Islet precursor cell (in vitro differentiated cells): ENCODE measurements around the gene AGPAT4.

Experiments used
- DNase-seq: peaks from one replicate; pipeline ENCODE4 v3.0.0-alpha.2; 2018

AGPAT4 gene

DNA sequence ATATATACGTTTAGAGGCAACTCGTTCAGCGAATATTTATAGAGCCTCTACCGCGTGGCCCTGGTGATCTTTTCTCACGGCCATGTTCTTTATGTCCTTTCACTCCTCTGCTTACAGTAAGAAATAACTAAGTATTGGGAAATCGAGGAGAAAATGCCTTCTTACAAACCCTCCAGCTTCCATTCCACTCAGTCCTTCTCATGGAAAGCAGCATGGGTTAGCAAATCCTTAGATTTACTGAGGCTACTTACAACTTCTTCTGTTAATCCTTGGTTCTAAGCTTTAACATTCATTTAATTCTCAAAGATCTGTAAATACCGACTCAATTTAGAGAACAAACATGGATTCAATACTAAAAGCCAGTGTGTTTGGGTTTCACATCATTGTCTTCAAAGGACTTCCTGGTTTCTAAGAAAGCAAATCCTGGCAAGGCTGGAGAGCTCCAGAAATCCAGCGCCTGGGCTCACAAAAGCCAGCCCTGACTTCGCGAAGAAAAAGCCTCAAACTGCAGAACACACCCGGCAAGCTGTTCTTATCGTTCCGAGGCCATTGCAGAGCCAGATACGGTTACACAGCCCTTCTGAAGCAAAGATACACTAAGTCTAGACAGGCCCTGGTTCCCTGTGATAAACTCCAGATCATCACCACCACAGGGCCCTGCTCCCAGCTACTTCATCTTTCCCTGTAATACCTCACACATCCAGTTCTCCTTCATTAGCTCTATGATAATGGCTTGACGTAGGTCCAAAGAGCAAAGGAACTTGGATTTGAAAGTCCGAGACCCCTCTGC is 19.2 kb downstream of the AGPAT4 start:
- DNase-seq: peak; percentile 89

DNA sequence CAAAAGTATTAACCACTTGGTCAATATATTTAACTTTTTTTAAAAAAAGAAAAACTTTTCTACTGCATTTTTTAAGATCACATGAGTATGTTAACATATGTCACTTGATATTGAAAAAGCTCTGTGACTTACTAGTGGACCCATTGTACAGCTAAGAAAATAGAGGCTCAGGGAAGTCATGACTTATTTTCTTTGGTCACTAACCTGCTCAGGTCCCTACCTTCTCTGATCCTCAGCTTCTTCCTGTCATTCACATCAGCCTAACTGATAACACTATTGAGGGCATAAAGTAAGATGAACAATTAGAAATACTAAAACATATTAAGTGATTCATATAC is 19.8 kb downstream of the AGPAT4 start:
- no peak for DNase-seq

DNA sequence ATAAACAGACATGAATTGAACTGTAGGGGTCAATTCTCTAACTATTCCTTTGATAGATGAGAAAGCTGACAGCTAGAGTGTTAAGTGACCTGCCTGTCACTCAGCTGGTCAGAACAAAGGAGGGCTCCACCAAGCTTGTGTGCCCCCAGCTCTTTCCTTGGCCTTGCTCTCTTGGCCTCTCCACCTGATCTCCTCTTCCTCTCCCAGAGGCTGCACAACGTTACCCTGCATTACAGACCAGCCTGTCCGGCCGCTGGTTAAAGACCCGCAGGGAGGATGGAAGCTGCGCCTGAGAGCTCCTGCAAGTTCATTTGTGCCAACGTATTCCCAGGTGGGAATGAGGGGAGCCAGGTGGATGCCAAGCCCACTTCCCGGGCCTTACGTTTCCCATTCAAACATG is 22.5 kb downstream of the AGPAT4 start:
- DNase-seq: no peak

DNA sequence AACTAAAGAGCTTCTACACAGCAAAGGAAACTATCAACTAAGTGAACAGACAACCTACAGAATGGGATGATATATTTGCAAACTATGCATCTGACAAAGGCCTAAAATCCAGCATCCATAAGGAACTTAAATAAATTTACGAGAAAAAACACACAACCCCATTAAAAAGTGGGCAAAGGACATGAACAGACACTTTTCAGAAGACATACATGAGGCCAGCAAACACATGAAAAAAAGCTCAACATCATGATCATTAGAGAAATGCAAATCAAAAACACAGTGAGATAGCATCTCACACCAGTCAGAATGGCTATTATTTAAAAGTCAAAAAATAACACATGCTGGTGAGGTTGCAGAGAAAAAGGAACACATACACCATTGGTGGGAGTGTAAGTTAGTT is 24.5 kb downstream of the AGPAT4 start:
- DNase-seq: no peak

DNA sequence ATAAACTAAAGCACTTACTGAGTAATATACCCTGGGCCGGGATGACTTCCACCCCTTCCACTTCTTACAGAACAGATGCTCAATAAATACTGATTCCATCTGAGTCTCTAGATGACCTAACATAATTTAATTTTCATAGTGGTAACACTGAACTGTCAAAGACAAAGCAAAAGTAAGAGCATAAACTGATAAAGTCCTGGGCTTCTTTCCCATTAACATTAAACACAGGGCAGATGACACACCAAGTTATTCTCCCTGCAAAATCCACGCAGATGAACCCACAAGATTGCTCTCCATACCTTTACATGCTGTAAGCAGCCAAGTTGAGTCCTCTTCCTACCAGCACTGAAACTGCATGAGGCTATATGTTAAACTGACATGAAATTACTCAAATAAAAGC is 27.1 kb downstream of the AGPAT4 start:
- no peak for DNase-seq

DNA sequence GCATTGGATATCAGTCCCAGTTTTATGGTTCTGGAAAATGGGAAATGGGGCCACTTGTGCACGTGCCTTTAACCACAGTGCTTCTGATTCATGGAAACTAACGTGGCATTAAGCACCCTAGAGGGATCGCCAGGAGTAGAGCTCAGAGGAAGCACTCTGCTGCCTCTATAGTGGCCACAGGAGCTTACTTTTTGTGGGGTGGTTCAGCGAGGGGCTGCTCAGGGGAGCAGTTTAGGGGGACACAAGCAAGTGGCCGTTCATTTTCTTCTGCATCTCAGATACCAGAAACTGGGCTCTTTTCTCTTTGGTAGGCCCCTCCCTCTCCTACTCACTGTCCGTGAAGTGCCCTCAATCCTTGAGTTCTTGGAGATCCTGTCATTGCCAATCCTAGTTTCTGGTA is 28.5 kb downstream of the AGPAT4 start:
- no peak for DNase-seq

DNA sequence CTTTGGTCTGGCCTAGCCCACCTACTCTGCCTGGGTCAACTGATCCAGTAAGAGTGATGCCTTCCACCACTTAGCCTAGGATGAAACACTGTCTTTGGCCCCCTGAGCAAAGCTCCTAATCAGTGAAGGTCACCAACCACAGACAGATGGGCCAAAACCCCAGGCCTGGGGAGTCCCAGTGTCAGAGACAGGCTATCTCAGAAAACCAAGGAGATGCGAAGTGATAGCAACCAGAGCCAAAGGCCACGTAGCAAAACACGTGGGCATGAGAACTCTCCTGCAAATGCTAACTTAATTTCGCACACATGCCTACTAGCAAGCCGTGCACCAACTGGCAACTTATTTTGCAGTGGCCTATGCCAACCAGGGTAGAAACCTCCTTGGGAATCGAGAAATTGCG is 29.1 kb downstream of the AGPAT4 start:
- DNase-seq: no peak

DNA sequence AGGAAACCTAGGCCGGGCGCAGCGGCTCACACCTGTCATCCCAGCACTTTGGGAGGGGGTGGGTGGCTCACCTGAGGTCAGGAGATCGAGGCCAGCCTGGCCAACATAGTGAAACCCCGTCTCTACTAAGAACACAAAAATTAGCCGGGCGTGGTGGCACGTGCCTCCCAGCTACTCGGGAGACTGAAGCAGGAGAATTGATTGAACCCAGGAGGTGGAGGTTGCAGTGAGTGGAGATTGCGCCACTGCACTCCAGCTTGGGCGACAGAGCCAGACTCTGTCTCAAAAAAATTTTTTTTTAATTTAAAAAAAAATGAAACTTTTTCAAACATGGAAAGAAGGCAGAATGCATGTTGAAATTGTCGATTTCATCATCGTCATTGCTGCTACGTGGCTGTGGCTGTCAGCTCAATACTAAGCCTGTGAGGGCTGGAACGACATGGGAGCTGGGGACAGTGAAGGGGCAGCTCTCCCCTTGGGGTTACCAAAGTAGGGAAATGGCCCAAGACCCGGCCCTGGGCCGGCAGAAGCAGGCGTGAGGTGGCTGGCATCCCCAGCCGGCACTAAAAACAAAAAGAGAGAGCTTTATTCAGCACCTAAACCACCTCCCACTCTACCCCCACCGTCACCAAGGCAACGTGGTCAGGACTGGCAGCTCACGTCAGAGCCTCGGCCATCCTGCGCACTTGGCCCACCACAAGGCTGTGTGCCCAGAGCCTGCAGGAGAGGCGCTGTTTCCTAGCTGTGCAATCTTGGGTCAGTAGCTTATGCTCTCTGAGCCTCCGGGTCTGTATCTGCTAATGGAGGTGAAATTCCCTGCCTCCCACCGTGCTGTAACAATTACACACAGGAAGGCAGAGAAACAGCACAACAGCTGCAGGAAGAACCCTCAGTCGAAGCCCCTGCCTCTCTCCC is 30.8 kb downstream of the AGPAT4 start:
- DNase-seq: peak; percentile 68

DNA sequence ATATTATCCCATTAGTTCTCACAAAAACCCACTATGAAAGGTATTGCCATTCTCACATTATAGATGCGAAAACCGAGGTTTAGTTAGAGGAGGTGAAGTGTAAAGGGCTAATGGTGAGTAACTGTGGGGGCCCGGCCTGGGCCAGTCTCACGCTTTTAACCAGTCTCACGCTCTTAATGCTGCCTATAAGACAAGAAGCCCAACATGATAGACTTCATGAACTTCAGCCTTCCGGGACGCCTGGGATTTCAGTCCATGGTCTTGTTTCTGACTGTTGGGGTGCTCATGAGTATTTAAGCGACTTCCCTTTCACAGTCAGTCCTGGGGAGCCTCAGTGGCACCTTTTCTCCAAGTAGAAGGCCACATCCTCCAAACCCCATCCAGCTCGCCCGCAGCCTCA is 31.7 kb downstream of the AGPAT4 start:
- no peak for DNase-seq

DNA sequence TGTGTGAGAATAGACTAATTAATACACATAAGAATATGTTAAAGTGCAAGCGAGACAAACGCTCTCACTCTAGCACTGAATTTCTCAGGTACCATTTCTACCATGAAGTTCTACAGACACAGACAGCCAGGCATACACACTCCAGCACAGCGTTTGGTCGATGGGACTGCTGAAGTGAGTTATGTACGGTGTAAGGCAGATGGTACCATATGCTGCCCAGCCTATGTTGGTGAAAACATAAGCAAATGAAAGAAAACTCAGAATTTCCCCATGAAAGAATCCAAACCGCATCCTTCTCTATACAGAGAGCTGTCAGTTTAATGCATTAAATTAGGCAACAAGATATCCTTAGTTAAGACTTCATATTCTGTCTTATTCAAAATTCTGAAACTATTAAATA is 34.9 kb downstream of the AGPAT4 start:
- DNase-seq: no peak

DNA sequence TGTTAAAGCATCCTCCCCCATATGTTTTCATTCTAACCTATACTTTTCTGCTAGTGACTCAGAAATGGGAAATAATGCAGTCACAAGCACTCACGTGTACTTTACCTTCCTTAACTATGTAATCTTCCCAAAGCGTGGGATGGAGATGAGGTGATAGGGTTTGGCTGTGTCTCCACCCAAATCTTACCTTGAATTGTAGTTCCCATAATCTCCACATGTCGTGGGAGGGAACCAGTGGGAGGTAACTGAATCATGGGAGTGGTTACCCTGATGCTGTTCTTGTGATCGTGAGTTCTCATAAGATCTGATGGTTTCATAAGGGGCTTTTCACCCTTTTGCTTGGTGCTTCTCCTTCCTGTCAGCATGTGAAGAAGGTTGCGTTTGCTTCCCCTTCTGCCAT is 35.4 kb downstream of the AGPAT4 start:
- no peak for DNase-seq

DNA sequence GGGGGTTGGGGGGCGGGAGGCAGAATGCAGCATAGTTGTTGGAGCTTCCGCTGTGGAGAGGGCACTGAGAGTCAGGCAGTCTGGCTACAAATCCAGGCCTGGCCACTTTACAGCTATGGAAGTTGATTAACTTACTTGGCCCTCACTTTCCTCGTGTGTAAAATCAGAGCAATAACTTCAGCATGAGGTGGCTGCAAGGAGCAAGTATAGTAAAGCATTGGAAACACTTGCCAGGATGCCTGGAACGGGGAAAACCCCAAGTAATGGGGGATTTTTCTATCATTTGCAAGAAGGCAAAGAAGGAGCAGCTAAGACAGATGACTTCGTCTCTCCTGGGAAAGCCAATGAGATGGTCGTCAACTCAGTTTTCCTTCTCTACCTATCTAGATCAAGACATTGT is 35.8 kb downstream of the AGPAT4 start:
- no peak for DNase-seq

DNA sequence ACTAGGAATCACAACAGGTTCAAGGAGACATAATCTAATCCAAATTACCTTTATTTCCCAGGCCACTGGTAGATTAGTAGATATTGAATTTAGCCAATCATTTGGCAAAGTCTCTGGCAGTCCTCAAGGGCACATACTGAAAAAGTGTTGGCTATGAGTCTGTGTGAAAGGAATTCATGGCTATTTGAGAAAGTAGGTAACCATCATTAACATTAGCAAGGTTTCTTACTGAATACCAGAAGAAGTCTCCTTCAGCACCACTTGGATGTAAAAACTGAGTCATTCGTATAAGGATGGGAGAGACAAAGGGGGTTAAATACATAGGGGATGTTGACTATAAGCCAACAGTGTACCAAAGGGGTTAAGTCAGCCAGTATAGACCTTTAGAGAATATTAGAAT is 36.7 kb downstream of the AGPAT4 start:
- DNase-seq: no peak

DNA sequence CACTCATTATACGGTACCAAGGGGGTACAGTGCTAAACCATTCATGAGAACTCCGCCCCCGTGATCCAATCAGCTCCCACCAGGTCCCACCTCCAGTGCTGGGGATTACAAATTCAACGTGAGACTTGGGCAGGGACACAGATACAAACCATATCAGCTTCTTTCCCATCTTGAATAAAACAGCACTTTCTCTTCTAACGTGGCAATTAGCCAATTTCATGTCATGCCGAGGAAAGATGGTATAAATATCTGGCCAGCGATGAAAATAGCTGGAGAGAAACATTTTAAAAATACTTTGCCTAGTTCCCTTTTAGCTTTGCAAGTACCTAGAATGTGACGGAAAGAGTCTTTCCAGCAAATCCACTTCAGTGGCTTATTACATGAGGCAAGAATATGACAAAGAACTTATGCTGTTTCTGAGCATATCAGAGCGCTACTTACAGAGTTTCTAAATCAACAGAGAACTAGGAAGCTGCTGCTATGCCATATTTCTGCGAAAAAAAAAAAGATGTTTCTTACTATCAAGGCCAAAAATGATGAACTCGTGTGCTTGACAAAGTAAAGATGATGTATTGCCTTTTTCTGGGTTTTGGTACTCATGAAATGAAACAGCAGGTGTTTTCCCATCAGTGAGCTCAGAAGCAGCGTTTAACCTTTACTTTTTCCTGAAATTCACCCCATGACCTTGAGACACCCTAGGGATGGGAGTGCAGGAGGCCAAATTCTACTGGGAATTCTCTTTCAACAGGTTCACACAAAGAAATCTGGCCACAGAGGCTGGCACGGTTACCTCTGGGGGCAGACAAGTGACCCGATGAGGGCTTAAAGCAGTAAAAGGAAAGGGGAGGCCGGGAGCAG is 37.9 kb downstream of the AGPAT4 start:
- no peak for DNase-seq

DNA sequence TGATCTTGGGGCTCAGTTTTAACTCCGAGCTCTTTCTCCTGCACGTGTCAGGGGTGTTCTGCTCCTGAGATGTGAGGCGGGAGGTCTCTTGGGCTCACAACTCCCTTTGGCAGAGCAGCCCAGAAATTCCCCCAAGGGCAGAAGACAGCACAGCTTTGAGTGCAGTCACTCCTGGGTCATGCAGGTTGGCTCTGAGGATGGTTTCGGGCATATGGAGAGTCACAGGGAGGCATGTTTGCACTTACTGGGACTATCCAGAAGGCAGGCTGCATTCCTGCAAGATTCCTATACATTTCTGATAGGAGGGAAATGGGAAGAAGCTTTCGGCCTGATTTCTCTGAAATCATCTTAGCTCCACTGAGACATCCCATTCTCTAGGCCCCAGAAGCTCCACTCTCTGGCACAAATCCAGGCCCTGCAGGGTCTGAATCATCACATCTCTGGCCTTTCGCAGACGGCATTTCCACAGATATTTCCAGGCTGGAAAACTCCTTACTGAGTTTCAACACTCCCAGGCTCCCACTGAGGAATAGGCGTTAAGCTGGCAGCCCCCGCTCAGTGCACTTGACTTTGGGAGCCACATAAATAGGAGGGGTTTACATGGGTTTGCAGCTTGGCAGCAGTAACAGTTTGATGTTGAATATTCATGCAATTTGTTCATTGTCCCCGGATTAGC is 39.7 kb downstream of the AGPAT4 start:
- peak; percentile 79 for DNase-seq

DNA sequence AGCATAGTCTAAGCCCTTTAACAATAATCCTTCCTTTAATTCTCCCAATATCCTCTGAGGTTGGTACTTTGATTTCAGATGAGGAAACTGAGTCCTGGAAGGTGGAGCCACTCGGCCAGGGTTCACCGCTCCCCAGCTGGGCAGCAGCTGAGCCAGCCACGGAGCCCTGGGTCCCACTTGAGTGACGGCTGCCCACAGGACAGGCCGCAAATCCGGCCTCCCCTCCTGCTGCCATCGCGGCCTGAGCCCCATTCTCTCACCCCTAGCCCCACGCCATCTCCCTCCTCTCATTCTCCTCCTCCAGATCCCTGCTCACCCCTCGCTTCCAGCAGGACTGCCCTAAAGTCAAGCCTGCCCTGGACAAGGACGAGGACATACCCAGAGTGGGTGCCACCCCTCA is 41.4 kb downstream of the AGPAT4 start:
- no peak for DNase-seq

DNA sequence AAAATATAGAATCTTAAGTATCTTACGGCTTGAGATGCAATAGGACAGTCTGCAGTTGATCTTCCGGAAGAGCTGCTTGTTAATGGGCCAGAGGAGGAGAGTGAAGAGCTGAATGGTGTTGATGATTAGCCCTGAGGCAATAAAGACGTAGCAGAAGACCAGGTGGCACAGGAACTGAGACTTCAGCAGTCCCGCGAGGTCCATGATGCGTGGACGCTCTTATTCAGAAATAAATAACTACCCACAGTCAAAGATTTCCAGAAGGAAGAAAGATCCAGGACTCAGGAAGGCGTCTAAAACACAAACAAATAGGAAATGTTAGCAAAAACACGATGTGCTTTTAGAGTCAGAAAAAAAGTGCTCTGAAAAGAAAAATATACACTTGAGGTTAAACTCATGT is 41.9 kb downstream of the AGPAT4 start:
- DNase-seq: no peak

DNA sequence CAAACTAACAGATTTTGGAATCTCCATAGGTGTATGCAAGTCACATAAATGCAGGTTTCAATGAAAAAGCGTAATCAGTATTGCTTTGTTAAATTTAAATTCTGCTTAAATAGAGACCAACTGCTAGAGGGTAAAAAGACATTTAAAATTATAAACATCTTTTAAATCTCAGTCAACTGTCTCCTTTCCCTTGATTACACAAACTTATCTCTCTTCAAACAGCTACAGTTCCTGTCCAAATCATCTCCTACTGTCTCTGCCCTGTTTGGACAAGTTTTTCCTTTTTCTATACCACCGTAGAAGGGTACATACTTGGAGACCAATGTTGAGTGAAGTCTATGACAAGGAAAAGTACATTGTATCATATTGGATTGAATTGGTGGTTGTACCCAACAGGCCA is 43.5 kb downstream of the AGPAT4 start:
- DNase-seq: no peak

DNA sequence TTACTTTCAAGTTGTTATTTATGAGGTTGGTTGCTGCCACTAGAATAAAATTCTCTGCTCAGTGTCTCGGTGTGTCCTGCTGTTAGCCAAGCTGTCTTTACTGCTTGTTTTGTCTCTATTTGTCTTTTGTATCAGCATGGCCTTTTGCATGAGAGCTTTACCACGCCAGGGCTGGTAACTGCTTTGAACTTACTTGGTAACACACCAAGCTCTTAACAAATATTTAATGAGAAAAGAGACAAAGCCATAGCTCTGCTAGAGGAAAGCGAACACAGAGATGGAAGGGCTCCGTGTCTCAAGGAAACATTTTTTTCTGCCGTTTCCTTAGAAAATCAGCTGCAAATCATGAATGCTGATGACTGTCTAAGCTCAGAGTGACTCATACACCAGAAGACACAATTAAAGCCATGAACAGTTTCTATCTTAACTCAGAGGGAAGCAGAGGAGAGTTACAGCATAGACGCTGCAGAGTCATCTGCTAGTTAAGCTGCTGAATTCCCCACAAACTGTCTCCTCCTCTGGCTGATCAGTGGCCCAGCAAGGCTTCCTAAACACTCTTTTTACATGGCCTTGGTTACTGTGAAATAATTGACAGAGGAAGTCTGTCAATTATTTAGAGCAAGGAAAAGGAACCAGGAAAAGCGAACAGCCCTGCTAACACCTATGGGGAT is 44.8 kb downstream of the AGPAT4 start:
- peak; percentile 81 for DNase-seq

DNA sequence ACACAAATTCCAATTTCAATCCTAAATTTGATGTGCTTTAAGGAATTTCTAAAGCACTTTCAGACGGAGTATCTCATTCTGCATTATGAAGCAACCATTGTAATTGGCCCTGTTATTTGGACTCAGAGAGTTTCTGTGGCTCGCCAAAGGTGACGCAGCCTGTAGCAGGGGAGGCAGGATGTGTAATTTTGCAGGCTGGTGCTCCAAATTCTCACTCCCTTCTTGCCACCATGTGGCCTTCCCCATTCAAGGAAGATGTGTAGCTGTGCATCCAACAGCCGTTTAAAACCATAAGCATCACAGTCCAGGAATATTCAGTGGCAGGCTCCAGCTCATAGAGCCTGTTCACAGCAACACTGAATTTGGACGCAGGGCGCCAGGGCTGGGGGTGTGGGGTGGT is 45.8 kb downstream of the AGPAT4 start:
- no peak for DNase-seq

DNA sequence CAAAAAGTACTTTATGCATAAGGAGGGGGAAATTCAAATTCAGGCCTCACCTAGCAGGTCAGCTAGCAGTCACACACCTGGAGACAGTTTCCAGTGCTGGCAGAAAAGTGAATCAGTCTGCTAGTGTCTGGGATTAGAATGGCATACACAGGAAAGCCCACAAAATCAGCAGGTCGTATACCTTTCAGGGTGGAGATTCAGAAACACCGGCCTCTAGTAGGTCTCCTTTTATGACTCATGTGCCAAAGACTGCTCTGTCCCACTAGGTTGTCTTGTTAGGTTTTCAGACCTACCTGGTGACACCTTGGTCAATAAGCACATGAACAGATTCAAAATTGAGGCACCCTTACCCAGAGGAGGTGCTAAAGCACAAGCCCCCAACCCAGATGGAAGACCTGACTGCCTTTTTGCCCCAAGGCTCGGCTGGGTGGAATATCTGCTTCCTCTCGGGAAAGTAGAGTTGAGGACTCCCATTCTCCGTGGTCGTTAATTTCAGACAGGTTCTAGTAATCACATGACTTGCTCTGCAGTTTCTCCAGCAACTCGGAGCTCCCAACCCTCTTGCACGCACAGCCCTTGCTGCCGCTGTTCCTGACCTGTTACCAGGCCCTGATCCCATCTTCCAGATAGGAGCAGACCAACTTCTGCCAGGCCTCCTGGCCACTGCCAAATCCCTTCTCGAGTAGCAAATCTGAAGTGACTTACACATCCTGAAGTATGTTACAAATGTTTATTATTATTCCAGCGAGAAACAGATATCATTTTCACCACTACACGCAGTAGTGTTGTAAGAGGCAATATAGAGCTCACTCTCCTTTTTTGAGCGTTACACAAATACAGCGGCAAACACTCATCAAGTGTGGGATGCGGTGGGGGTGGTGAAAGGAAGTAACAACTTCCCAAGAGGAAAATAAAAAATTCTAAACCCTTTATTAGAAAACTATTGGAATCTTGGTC is 46.6 kb downstream of the AGPAT4 start:
- DNase-seq: no peak
